Caco-2 (cell line): Measurements from ENCODE around the gene LONRF3. TPM values are rescaled to one million over a fixed set of nuclear protein-coding genes. Genes with fewer than 3 reads are reported as not detected.

Experiments
- BruUV-seq: library from RNA; stranded (reverse); fragments of 400-500 nt; replicated peaks from 2 replicates; lab custom pipeline; 2021; lab: Mats Ljungman, UMichigan
- CTCF ChIA-PET: fragments of 300-600 bp; sonication (Branson Sonifier 250); formaldehyde crosslinking; loops from one replicate; lab custom pipeline; 2022; ENCODE audit warnings: antibody characterized with exemption; lab: Charles Lee
- POLR2A ChIA-PET: fragments of 300-600 bp; sonication (Branson Sonifier 250); formaldehyde crosslinking; loops from one replicate; lab custom pipeline; 2022; ENCODE audit warnings: antibody characterized with exemption; lab: Charles Lee
- DNase-seq, 2 experiments: peaks; one replicate each; pipeline versions ENCODE4 v3.0.0 to v3.0.0-alpha.2; 2020 to 2022
- H3K27me3 ChIP-seq: replicated peaks from 2 replicates; pipeline ENCODE4 v1.6.0; 2011; ENCODE audit warnings: low read length; ENCODE audit not compliant: control insufficient read depth, insufficient read depth
- H3K36me3 ChIP-seq: 2 replicates; pipeline ENCODE4 v1.5.1; 2011; ENCODE audit warnings: low read length; ENCODE audit not compliant: control insufficient read depth, insufficient read depth
- H3K4me1 ChIP-seq: fragments of 250-450 bp; sonication (Bioruptor Pico); 2 replicates; pipeline ENCODE4 v1.5.1; 2020; ENCODE audit warnings: mild to moderate bottlenecking
- H3K4me3 ChIP-seq: 2 replicates; pipeline ENCODE4 v1.5.1; 2011; ENCODE audit warnings: low read depth, mild to moderate bottlenecking, control low read depth, low read length
- H3K9me3 ChIP-seq: fragments of 250-450 bp; sonication (Bioruptor Pico); 2 replicates; pipeline ENCODE4 v1.5.1; 2020; ENCODE audit warnings: mild to moderate bottlenecking, moderate library complexity
- H3K27ac Mint-ChIP-seq: one replicate; pipeline ENCODE4 v1.8.0; 2022; ENCODE audit warnings: mixed read lengths; ENCODE audit not compliant: unreplicated experiment
- H3K27me3 Mint-ChIP-seq: one replicate; pipeline ENCODE4 v1.8.0; 2022; ENCODE audit warnings: mixed read lengths; ENCODE audit not compliant: insufficient read depth, unreplicated experiment
- H3K36me3 Mint-ChIP-seq: one replicate; pipeline ENCODE4 v1.8.0; 2022; ENCODE audit warnings: mild to moderate bottlenecking, mixed read lengths; ENCODE audit not compliant: insufficient read depth, unreplicated experiment
- H3K4me1 Mint-ChIP-seq: one replicate; pipeline ENCODE4 v1.8.0; 2022; ENCODE audit warnings: low read depth, mixed read lengths; ENCODE audit not compliant: unreplicated experiment
- H3K4me3 Mint-ChIP-seq: one replicate; pipeline ENCODE4 v1.8.0; 2022; ENCODE audit warnings: mild to moderate bottlenecking, moderate library complexity, mixed read lengths; ENCODE audit not compliant: unreplicated experiment
- H3K9me3 Mint-ChIP-seq: one replicate; pipeline ENCODE4 v1.8.0; 2022; ENCODE audit warnings: mixed read lengths; ENCODE audit not compliant: unreplicated experiment
- intact Hi-C: fragments of 100-400 bp; cut with micrococcal nuclease; formaldehyde crosslinking; loops from one replicate; pipeline ENCODE4 v1.10.0; 2022; ENCODE audit not compliant: unreplicated experiment
- total RNA-seq: library from RNA; stranded (reverse); gene quantifications from 2 replicates; pipeline ENCODE4 v1.2.3, GENCODE V29; 2022
- TF ChIP-seq, protein P1 (sequence below), 2 experiments: fragments of 200-600 bp in 1 of 2; IDR thresholded peaks; 1 replicate in 1 of 2; 2 replicates in 1 of 2; pipeline versions ENCODE4 v1.5.1 to v1.8.0; 2011 to 2022; ENCODE audit warnings: antibody characterized with exemption in 1 of 2, control low read depth in 1 of 2, inconsistent platforms in 1 of 2, low read depth in 1 of 2, low read length in 1 of 2, mild to moderate bottlenecking in 1 of 2, moderate library complexity in 1 of 2; ENCODE audit not compliant: insufficient read depth in 1 of 2, severe bottlenecking in 1 of 2, unreplicated experiment in 1 of 2

The LONRF3 gene
- total RNA-seq, 1 experiment from 2014 or later: 0.84 TPM

GRCh38 chrX:118978451-118978850, 4.0 kb downstream of the LONRF3 start:
- Histone ChIP-seq H3K4me3 (no peak overlapping the region), H3K27me3 (no peaks in the 10 kb centered on the region; the same call in none of the 2 replicates), H3K9me3 (no peaks in the 10 kb centered on the region), H3K4me1 (no peaks in the 10 kb centered on the region), H3K36me3 (no peaks in the 10 kb centered on the region)
- Mint-ChIP-seq H3K27me3 (peaks cover 4% of the 10 kb centered on the region), H3K27ac (no peak overlapping the region), H3K4me3 (no peak overlapping the region), H3K4me1 (no peaks in the 10 kb centered on the region), H3K9me3 (no peaks in the 10 kb centered on the region), H3K36me3 (peaks cover 6% of the 10 kb centered on the region)
- ChIA-PET POLR2A (no interaction called here), CTCF (no interaction called here)
- DNase-seq: no peak
- TF ChIP-seq, protein P1, sequence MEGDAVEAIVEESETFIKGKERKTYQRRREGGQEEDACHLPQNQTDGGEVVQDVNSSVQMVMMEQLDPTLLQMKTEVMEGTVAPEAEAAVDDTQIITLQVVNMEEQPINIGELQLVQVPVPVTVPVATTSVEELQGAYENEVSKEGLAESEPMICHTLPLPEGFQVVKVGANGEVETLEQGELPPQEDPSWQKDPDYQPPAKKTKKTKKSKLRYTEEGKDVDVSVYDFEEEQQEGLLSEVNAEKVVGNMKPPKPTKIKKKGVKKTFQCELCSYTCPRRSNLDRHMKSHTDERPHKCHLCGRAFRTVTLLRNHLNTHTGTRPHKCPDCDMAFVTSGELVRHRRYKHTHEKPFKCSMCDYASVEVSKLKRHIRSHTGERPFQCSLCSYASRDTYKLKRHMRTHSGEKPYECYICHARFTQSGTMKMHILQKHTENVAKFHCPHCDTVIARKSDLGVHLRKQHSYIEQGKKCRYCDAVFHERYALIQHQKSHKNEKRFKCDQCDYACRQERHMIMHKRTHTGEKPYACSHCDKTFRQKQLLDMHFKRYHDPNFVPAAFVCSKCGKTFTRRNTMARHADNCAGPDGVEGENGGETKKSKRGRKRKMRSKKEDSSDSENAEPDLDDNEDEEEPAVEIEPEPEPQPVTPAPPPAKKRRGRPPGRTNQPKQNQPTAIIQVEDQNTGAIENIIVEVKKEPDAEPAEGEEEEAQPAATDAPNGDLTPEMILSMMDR (IDR thresholded peaks at IDR 0.05; ENCODE audit: insufficient read depth in 1 of 2, low read depth in 1 of 2, low read length in 1 of 2, severe bottlenecking in 1 of 2, unreplicated experiment in 1 of 2): no peak
- intact Hi-C loops: no loop called here
- no TSS peak for BruUV-seq

DNA sequence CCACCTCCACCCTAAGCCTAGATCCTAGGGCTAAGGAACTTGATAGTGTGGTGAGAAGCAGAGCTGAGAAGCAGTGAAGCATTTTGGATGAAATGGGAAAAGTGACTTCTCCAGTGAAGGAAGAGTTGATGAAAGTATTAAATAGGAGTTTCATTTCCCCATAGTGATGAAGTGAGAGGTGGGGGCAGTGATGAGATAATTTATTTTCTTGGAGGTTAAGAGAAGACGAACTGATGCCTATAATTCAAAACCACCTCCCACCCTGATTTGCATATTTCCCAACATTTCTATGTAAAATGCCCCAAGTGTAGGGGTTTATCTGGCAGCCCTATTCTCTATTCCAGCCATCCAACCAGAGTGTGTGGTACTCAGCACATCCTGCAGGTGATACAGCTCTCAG, 6.3 kb downstream of the LONRF3 start:
- Mint-ChIP-seq H3K4me3 (no peak overlapping the region), H3K4me1 (no peaks in the 10 kb centered on the region), H3K27me3 (peaks cover 2% of the 10 kb centered on the region), H3K9me3 (no peaks in the 10 kb centered on the region), H3K36me3 (peaks cover 3% of the 10 kb centered on the region), H3K27ac (no peak overlapping the region)
- ChIA-PET POLR2A (no interaction called here), CTCF (no interaction called here)
- Histone ChIP-seq H3K4me3 (no peak overlapping the region), H3K9me3 (no peaks in the 10 kb centered on the region), H3K4me1 (no peaks in the 10 kb centered on the region), H3K27me3 (no peaks in the 10 kb centered on the region; the same call in none of the 2 replicates), H3K36me3 (no peaks in the 10 kb centered on the region)
- TF ChIP-seq, protein P1 (IDR thresholded peaks at IDR 0.05; ENCODE audit: insufficient read depth in 1 of 2, low read depth in 1 of 2, low read length in 1 of 2, severe bottlenecking in 1 of 2, unreplicated experiment in 1 of 2): no peak
- BruUV-seq: no TSS peak
- intact Hi-C loops: no loop called here
- DNase-seq: no peak

- Histone ChIP-seq H3K9me3 (no peaks in the 10 kb centered on the region), H3K27me3 (no peaks in the 10 kb centered on the region), H3K36me3 (no peaks in the 10 kb centered on the region), H3K4me1 (no peaks in the 10 kb centered on the region), H3K4me3 (no peak overlapping the region)
- BruUV-seq: no TSS peak
- no peak overlapping the region for H3K4me3 Mint-ChIP-seq
- no peaks in the 10 kb centered on the region for H3K27me3 Mint-ChIP-seq
- TF ChIP-seq, protein P1 (IDR thresholded peaks at IDR 0.05; ENCODE audit: insufficient read depth in 1 of 2, low read depth in 1 of 2, low read length in 1 of 2, severe bottlenecking in 1 of 2, unreplicated experiment in 1 of 2): no peak
- intact Hi-C loops: no loop called here
- CTCF ChIA-PET: no interaction called here
- H3K27ac Mint-ChIP-seq: no peak overlapping the region
- POLR2A ChIA-PET: no interaction called here
- H3K36me3 Mint-ChIP-seq: no peaks in the 10 kb centered on the region
- DNase-seq: no peak
- no peaks in the 10 kb centered on the region for H3K4me1 Mint-ChIP-seq
- no peaks in the 10 kb centered on the region for H3K9me3 Mint-ChIP-seq
These were observed 9.1 kb downstream of the LONRF3 start for GRCh38 chrX:118983513-118983912.
